ENCODE results near the gene CFB. TPM values are rescaled to one million over a fixed set of nuclear protein-coding genes. Genes with fewer than 3 reads are reported as not detected.
"Not testable (repeated sequence)": the region's sequence is repeated elsewhere in the genome, so short reads cannot be mapped to it uniquely, and the experiment has no call there.

Gene CFB
- total RNA-seq, 1 experiment from 2014 or later: not detected

DNA sequence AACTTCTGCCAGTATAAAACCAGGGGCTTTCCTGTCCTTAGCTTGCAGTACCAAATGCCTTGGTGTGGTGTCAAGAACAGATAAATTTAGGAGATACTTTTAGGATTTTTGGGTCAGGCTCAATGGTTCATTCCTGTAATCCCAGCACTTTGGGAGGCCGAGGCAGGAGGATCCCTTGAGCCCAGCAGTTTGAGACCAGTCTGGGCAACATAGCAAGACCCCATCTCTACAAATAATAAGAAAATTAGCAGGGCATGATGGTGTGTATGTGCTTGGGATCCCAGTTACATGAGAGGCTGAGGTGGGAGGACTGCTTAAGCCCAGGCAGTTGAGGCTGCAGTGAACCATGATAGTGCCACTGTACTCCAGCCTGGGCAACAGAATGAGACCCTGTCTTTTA lies 40.9 kb upstream of the CFB start:
- H3K27ac ChIP-seq (ENCODE audit: low read length): no peak overlapping the region
- peaks cover 32% of the 10 kb centered on the region for H3K4me1 ChIP-seq (ENCODE audit: insufficient read depth, low read length)
- no peak overlapping the region for H3K4me2 ChIP-seq (ENCODE audit: low read length)
- ATAC-seq (no peak), DNase-seq (no peak)
- no peaks in the 10 kb centered on the region for H4K20me1 ChIP-seq (ENCODE audit: low read length)
- H3K4me3 ChIP-seq (ENCODE audit: low read length): no peak overlapping the region
- no peaks in the 10 kb centered on the region for H3K9me3 ChIP-seq (ENCODE audit: low read length)
- H2AFZ ChIP-seq (ENCODE audit: low read length): no peak overlapping the region
- no peaks in the 10 kb centered on the region for H3K27me3 ChIP-seq (ENCODE audit: low read length)
- intact Hi-C loops (cut with micrococcal nuclease): loop anchor here (10.0 kb wide), 1 partner anchor 210 kb away; no protein-coding TSS in a partner anchor
- H3K9me2 ChIP-seq (replicated peaks; ENCODE audit: low read length): no peaks in the 10 kb centered on the region
- no TSS peak for BruUV-seq (replicated peaks)
- H3F3A ChIP-seq (ENCODE audit: low read length, unreplicated experiment): no peaks in the 10 kb centered on the region
- ChIA-PET CTCF (interaction anchor here (1.0 kb wide), 1 partner anchor 47 kb away, joined by 4 read pairs; no protein-coding TSS in a partner anchor), POLR2A (ENCODE audit: unreplicated experiment) (no interaction called here)
- no peak overlapping the region for H3K9ac ChIP-seq (ENCODE audit: low read length)
- TF ChIP-seq, protein P1, sequence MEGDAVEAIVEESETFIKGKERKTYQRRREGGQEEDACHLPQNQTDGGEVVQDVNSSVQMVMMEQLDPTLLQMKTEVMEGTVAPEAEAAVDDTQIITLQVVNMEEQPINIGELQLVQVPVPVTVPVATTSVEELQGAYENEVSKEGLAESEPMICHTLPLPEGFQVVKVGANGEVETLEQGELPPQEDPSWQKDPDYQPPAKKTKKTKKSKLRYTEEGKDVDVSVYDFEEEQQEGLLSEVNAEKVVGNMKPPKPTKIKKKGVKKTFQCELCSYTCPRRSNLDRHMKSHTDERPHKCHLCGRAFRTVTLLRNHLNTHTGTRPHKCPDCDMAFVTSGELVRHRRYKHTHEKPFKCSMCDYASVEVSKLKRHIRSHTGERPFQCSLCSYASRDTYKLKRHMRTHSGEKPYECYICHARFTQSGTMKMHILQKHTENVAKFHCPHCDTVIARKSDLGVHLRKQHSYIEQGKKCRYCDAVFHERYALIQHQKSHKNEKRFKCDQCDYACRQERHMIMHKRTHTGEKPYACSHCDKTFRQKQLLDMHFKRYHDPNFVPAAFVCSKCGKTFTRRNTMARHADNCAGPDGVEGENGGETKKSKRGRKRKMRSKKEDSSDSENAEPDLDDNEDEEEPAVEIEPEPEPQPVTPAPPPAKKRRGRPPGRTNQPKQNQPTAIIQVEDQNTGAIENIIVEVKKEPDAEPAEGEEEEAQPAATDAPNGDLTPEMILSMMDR (conservative IDR thresholded peaks at IDR 0.05; ENCODE audit: low read depth, low read length): no peak
- TF ChIP-seq EZH2phosphoT487 (IDR thresholded peaks at IDR 0.05; ENCODE audit: borderline replicate concordance, low read length): no peak
- TF ChIP-seq EZH2 (IDR thresholded peaks at IDR 0.05; ENCODE audit: low read length, unreplicated experiment): no peak
- H3K36me3 ChIP-seq (ENCODE audit: low read depth, low read length): no peaks in the 10 kb centered on the region
- H3K79me2 ChIP-seq (ENCODE audit: low read length): 0 out of 2 replicates have a peak, but pooled peaks cover 5% of the 10 kb centered on the region

DNA sequence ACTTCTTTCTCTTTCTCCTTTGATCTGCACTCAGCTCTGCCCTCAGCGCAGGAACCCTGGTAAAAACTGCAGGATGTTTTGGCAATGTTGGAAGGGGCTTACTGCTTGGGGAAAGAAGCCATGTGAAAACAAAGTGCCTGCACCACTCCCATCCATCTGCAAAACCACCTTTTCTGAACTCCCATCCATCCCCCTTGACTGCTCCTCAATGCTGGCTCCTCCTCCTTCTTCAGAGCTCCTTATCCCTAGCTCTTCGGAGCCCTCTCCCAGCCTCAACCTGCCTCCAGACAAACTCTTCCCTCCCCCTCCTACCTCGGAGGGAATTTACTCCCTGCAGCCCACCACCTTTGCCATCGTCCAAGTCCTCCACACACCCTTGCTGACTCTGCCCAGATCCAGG lies 39.8 kb upstream of the CFB start:
- Histone ChIP-seq H3K79me2 (ENCODE audit: low read length) (0 out of 2 replicates have a peak, but pooled peaks cover 3% of the 10 kb centered on the region), H3K9me2 (replicated peaks; ENCODE audit: low read length) (no peaks in the 10 kb centered on the region), H3K9me3 (ENCODE audit: low read length) (no peaks in the 10 kb centered on the region), H3F3A (ENCODE audit: low read length, unreplicated experiment) (no peaks in the 10 kb centered on the region), H3K4me2 (ENCODE audit: low read length) (no peak overlapping the region), H3K27me3 (ENCODE audit: low read length) (no peaks in the 10 kb centered on the region), H2AFZ (ENCODE audit: low read length) (no peak overlapping the region), H3K27ac (ENCODE audit: low read length) (no peak overlapping the region), H3K36me3 (ENCODE audit: low read depth, low read length) (no peaks in the 10 kb centered on the region), H4K20me1 (ENCODE audit: low read length) (no peaks in the 10 kb centered on the region), H3K4me3 (ENCODE audit: low read length) (no peak overlapping the region), H3K9ac (ENCODE audit: low read length) (no peak overlapping the region), H3K4me1 (ENCODE audit: insufficient read depth, low read length) (peaks cover 35% of the 10 kb centered on the region)
- ChIA-PET POLR2A (ENCODE audit: unreplicated experiment) (no interaction called here), CTCF (interaction anchor here (1.0 kb wide), 1 partner anchor 46 kb away, joined by 4 read pairs; no protein-coding TSS in a partner anchor)
- intact Hi-C loops (cut with micrococcal nuclease): loop anchor here (10.0 kb wide), 1 partner anchor 209 kb away; no protein-coding TSS in a partner anchor
- DNase-seq (no peak), ATAC-seq (no peak)
- no peak for TF ChIP-seq EZH2phosphoT487 (IDR thresholded peaks at IDR 0.05; ENCODE audit: borderline replicate concordance, low read length)
- TF ChIP-seq, protein P1 (conservative IDR thresholded peaks at IDR 0.05; ENCODE audit: low read depth, low read length): no peak
- TF ChIP-seq EZH2 (IDR thresholded peaks at IDR 0.05; ENCODE audit: low read length, unreplicated experiment): no peak
- no TSS peak for BruUV-seq (replicated peaks)

DNA sequence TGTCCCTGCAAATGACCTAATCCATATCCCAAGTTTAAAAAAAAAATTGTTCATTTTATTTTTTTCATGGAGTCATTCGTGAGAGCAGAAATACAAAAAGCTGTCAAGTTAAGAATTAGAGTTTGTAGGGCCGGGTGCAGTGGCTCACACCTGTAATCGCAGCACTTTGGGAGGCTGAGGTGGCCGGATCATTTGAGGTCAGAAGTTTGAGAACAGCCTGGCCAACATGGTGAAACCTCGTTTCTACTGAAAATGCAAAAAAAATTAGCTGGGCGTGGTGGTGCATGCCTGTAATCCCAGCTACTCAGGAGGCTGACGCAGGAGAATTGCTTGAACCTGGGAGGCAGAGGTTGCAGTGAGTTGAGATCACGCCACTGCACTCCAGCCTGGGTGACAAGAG lies 39.2 kb upstream of the CFB start:
- DNase-seq; H4K20me1 ChIP-seq (ENCODE audit: low read length); H2AFZ ChIP-seq (ENCODE audit: low read length); H3K4me2 ChIP-seq (ENCODE audit: low read length); H3K9me3 ChIP-seq (ENCODE audit: low read length); H3K27me3 ChIP-seq (ENCODE audit: low read length); H3K79me2 ChIP-seq (ENCODE audit: low read length); H3F3A ChIP-seq (ENCODE audit: low read length, unreplicated experiment); BruUV-seq (replicated peaks); H3K27ac ChIP-seq (ENCODE audit: low read length); H3K36me3 ChIP-seq (ENCODE audit: low read depth, low read length); ATAC-seq; H3K9me2 ChIP-seq (replicated peaks; ENCODE audit: low read length); H3K9ac ChIP-seq (ENCODE audit: low read length); H3K4me3 ChIP-seq (ENCODE audit: low read length): not testable (repeated sequence)
- intact Hi-C loops (cut with micrococcal nuclease): loop anchor here (10.0 kb wide), 1 partner anchor 208 kb away; no protein-coding TSS in a partner anchor
- peaks cover 37% of the 10 kb centered on the region for H3K4me1 ChIP-seq (ENCODE audit: insufficient read depth, low read length)
- POLR2A ChIA-PET (ENCODE audit: unreplicated experiment): interaction anchor here (0.6 kb wide), 1 partner anchor 463 kb away, joined by 6 read pairs; no protein-coding TSS in a partner anchor
- CTCF ChIA-PET: interaction anchor here (0.7 kb wide), 1 partner anchor 229 kb away, joined by 17 read pairs; no protein-coding TSS in a partner anchor
